ENCODE results near the gene PAX6. TPM values are rescaled to one million over a fixed set of nuclear protein-coding genes. Genes with fewer than 3 reads are reported as not detected.

The PAX6 gene
- total RNA-seq, 6 donors from 2014 or later, result not detected

- Histone ChIP-seq H3K36me3 (no peaks in the 10 kb centered on the region), H3K27ac (no peak overlapping the region), H3K4me3 (no peak overlapping the region), H3K9me3 (no peaks in the 10 kb centered on the region), H3K4me1 (peaks cover 52 to 69% (median 63%) of the 10 kb centered on the region in 4 donors), H3K27me3 (peaks cover under 1 to 99% (median 80%) of the 10 kb centered on the region in 4 donors)
- DNase-seq (peak in 1 of 2 donors; percentile 21), ATAC-seq (ENCODE audit: low FRiP score in 2 of 2) (no peak)
- TF ChIP-seq CTCF (IDR thresholded peaks at IDR 0.05) (no peak), POLR2AphosphoS5 (IDR thresholded peaks at IDR 0.05) (no peak), POLR2A (IDR thresholded peaks at IDR 0.05) (no peak), EP300 (IDR thresholded peaks at IDR 0.05) (no peak)
- 8 to 10% methylated on average over 21 of the region's 21 CpGs for WGBS, 2 donors
Measured at GRCh38 chr11:31808721-31809540, 2.2 kb downstream of the PAX6 start.

- Histone ChIP-seq H3K27me3 (peaks cover 0 to 99% (median 79%) of the 10 kb centered on the region in 4 donors), H3K4me3 (no peak overlapping the region), H3K36me3 (no peaks in the 10 kb centered on the region), H3K4me1 (peaks cover 43 to 60% (median 55%) of the 10 kb centered on the region in 4 donors), H3K27ac (no peak overlapping the region), H3K9me3 (peaks cover 0 to 3% (median 0%) of the 10 kb centered on the region in 4 donors)
- DNase-seq, result no peak
- no peak for ATAC-seq (ENCODE audit: low FRiP score in 2 of 2)
- WGBS, 2 donors, result 8 to 9% methylated on average over 9 of the region's 9 CpGs
- TF ChIP-seq CTCF (IDR thresholded peaks at IDR 0.05) (no peak), POLR2A (IDR thresholded peaks at IDR 0.05) (no peak), POLR2AphosphoS5 (IDR thresholded peaks at IDR 0.05) (no peak), EP300 (IDR thresholded peaks at IDR 0.05) (no peak)
Measured at GRCh38 chr11:31807799-31808667, 3.1 kb downstream of the PAX6 start.

GRCh38 chr11:31806928-31807798 lies 4.0 kb downstream of the PAX6 start:
- DNase-seq, result no peak
- Histone ChIP-seq H3K4me3 (no peak overlapping the region), H3K36me3 (no peaks in the 10 kb centered on the region), H3K27me3 (peaks cover 0 to 98% (median 76%) of the 10 kb centered on the region in 4 donors), H3K9me3 (peaks cover 0 to 5% (median 0%) of the 10 kb centered on the region in 4 donors), H3K27ac (no peak overlapping the region), H3K4me1 (peaks cover 35 to 51% (median 46%) of the 10 kb centered on the region in 4 donors)
- TF ChIP-seq POLR2AphosphoS5 (IDR thresholded peaks at IDR 0.05), result no peak
- TF ChIP-seq EP300 (IDR thresholded peaks at IDR 0.05), result no peak
- TF ChIP-seq POLR2A (IDR thresholded peaks at IDR 0.05), result no peak
- TF ChIP-seq CTCF (IDR thresholded peaks at IDR 0.05), result no peak
- ATAC-seq (ENCODE audit: low FRiP score in 2 of 2), result no peak
- 18 to 22% methylated on average over 13 of the region's 13 CpGs for WGBS, 2 donors

DNA sequence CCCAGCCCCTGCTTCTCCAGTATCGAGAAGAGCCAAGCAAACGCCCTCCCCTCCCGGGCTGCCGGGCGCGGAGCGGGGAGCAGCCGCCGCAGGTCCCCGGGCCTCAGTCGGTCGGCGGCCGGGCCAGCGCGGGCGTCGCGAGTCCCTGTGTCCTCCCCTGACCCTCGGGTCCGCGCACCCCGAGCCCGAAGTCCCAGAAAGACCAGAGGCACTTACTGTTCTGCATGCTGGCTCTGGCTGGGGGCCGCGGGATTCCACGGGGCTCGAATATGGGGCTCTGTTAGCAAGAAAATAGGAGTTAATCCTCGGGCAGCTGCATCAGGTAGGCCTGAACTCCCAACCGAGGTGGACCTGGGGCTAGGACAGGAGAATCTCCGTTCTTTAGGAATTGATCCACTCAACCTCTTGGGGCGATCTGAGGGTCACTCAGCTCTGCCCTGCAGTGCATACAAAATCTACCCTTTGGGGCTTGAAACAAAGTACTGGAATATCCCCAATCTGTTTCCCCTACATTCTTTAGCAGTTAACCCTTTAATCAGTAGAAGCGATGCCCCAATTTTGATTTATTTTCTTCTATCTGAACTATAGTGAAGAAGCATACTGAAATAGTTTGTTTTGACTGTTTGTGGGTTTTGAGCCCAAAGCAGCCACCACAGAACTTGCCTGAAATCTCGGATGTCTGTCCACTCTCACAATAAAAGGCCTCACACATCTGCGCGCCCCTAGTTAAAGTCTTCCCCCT lies 4.8 kb downstream of the PAX6 start:
- Histone ChIP-seq H3K36me3 (no peaks in the 10 kb centered on the region), H3K4me1 (peaks cover 27 to 43% (median 38%) of the 10 kb centered on the region in 4 donors), H3K9me3 (peaks cover 0 to 5% (median 0%) of the 10 kb centered on the region in 4 donors), H3K27me3 (peaks cover 0 to 99% (median 69%) of the 10 kb centered on the region in 4 donors), H3K27ac (no peak overlapping the region), H3K4me3 (no peak overlapping the region)
- TF ChIP-seq EP300 (IDR thresholded peaks at IDR 0.05), result no peak
- TF ChIP-seq POLR2A (IDR thresholded peaks at IDR 0.05), result no peak
- TF ChIP-seq POLR2AphosphoS5 (IDR thresholded peaks at IDR 0.05), result no peak
- TF ChIP-seq CTCF (IDR thresholded peaks at IDR 0.05), result no peak
- 10 to 20% methylated on average over 6 to 32 of the region's 36 CpGs for WGBS, 2 donors
- peak in 1 of 2 donors; percentile 67 for DNase-seq
- no peak for ATAC-seq (ENCODE audit: low FRiP score in 2 of 2)
